Measurements from ENCODE around the gene CPXM2.

DNA sequence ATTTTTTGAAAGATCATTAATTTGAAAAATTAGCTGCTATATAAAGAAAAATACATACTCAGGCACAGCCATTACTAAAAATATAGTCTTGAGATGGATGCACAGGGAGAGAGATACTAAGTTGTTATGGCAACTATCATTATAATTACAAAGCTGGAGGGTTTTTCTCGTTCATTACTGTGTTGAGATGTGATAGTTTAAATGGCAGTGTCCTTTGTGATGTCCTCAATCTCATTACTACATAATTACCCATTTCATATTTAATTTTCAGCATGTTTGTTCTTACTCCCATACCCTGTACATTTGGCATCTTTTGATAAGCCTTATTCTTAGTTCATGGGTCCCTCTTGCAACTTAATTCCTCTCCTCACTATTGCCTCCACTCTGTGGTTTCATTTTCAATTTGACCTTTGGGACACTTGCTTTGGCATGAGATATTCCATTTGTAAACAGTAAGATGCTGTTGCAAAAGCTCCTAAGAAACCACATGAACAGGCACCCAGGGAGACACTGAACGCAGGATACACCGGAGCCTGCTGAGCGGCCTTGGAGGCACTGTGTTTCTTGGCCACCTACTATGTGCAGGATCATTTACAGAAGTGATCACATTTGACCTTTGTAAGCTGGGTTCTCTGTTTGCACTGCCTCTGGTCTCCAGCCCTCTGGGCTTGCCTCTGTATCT lies 4.8 kb upstream of the CPXM2 start:
- no peak for TF ChIP-seq SRF (IDR thresholded peaks at IDR 0.05; ENCODE audit: low read depth)
- TF ChIP-seq CEBPB (IDR thresholded peaks at IDR 0.05; ENCODE audit: low read depth) = no peak
- TF ChIP-seq, protein P1, sequence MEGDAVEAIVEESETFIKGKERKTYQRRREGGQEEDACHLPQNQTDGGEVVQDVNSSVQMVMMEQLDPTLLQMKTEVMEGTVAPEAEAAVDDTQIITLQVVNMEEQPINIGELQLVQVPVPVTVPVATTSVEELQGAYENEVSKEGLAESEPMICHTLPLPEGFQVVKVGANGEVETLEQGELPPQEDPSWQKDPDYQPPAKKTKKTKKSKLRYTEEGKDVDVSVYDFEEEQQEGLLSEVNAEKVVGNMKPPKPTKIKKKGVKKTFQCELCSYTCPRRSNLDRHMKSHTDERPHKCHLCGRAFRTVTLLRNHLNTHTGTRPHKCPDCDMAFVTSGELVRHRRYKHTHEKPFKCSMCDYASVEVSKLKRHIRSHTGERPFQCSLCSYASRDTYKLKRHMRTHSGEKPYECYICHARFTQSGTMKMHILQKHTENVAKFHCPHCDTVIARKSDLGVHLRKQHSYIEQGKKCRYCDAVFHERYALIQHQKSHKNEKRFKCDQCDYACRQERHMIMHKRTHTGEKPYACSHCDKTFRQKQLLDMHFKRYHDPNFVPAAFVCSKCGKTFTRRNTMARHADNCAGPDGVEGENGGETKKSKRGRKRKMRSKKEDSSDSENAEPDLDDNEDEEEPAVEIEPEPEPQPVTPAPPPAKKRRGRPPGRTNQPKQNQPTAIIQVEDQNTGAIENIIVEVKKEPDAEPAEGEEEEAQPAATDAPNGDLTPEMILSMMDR (IDR thresholded peaks at IDR 0.05 in 2 of 3, conservative IDR thresholded peaks at IDR 0.05 in 1 of 3; ENCODE audit: borderline replicate concordance in 1 of 3, insufficient read depth in 1 of 3, low read depth in 2 of 3, low read length in 2 of 3) = no peak
- TF ChIP-seq RAD21 (IDR thresholded peaks at IDR 0.05; ENCODE audit: low read depth) = no peak
- no peak for TF ChIP-seq POLR2AphosphoS5 (IDR thresholded peaks at IDR 0.05; ENCODE audit: low read depth, low read length)
- no peak for TF ChIP-seq POLR2A (IDR thresholded peaks at IDR 0.05; ENCODE audit: borderline replicate concordance, extremely low read depth, insufficient read depth, insufficient read length)
- no peak for TF ChIP-seq EZH2 (IDR thresholded peaks at IDR 0.05)
- no peak for TF ChIP-seq JUND (IDR thresholded peaks at IDR 0.05)

Measured in HCT116 (cell line).